Stimulated activated naive CD4-positive, alpha-beta T cell treated with Interleukin-2 at 50 U/mL for 16 hours (primary cell): ENCODE data around the gene DEFB123.
"Not testable (repeated sequence)": the region's sequence is repeated elsewhere in the genome, so short reads cannot be mapped to it uniquely, and the experiment has no call there.

Source experiments
- DNase-seq: peaks from one replicate; lab custom pipeline; 2025; lab: John Stamatoyannopoulos, UW

Gene DEFB123, protein sequence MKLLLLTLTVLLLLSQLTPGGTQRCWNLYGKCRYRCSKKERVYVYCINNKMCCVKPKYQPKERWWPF

DNA sequence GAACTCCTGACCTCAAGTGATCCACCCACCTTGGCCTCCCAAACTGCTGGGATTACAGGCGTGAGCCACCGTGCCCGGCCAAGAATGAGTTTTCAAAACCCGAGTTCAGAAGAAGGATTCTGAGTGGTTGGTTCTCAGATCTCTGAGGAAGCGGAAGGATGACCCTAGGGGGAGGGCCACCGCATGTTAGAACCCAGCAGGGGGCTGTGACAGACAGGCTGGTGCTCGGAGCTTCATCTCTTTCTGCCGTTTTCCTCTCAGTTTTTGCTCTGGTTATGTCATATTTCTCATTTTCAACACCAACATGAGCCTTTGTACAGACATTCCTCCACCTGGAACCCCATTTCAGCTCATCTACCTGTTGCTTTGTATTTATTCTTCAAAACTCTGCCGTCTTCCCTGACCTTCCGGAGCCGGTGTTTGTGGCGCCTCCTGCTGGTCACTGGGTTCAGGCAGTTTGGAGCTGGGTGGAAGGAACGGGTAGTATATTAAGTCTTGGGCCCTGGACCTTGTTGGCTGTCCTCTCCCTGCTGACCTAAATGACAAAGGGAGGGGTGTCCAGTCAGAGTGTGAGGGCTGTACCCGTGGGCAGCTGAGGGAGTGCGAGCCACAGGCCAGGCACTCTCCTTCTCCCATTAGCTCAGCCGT, at the start of gene DEFB123:
DEFB123 (plus strand) TSS at position 621 of the 648 bp plus-strand sequence. CDS start 67 bp downstream, outside the sequence.
- no peak for DNase-seq

DNA sequence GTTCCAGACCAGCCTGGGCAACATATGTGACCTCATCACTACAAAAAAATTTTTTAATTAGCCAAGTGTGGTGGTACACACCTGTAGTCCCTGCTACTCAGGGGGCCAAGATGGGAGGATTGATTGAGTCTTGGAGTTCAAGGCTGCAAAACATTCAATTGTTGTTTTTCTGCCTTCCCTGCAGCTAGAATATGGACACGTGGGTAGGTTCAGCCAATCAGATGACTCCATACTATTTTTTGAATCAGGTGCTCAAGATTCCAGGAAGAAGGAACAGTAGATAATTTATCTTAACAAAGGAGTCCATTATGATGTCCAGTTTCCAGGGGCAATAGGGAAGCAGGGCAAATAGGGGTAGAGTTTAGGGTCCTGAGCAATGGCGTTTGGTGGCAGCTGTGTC, 47.6 kb upstream of the DEFB123 start:
- DNase-seq = no peak

GRCh38 chr20:31394900-31395299, 45.5 kb upstream of the DEFB123 start:
- no peak for DNase-seq

DNA sequence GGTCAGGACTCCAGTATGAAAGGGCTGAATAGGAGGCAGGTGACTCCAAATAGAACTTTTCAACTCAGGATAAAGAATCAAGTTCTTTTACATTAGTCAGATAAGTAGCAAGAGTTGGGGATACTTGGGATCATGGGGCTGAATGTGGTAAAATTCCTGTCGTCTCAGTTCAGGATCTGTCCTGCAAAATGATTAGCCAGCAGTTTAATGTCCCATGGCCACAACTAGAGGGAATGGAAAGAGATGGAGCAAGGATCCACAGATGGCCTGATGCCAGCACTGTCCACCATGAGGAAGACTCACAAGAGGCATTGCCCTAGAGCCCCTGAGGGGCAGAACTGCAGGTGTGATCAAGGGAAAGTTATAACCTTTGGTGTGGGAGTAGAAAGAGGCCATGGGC, 36.5 kb upstream of the DEFB123 start:
- no peak for DNase-seq

- no peak for DNase-seq
Observed at GRCh38 chr20:31406115-31406514, 34.3 kb upstream of the DEFB123 start, which contains the start of gene DEFB121. Gene DEFB121 (minus strand): TSS chr20:31406215. CDS start chr20:31406152, 63 bp downstream.

GRCh38 chr20:31410011-31410410, 30.4 kb upstream of the DEFB123 start:
- DNase-seq = no peak

GRCh38 chr20:31414381-31414780, 26.1 kb upstream of the DEFB123 start:
- no peak for DNase-seq

- DNase-seq = no peak
Observed at GRCh38 chr20:31415653-31416052, 24.8 kb upstream of the DEFB123 start.

DNA sequence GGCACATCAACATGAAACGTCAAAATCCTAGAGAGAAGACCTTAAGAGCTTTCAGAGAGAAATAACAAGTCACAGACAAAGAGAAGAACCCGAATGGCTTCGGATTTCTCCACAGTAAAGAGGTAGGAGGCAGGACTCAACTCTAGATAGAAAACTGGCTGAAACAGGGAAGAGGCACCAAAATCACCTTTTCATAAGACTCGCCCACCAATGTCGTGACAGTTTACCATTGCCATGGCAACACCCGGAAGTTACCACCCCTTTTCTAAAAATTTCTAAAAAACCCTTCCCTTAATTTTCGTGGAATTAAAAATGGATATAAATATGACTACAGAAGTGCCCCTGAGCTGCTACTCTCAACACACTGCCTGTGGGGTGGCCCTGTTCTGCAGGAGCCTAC, 22.1 kb upstream of the DEFB123 start:
- DNase-seq = no peak

DNA sequence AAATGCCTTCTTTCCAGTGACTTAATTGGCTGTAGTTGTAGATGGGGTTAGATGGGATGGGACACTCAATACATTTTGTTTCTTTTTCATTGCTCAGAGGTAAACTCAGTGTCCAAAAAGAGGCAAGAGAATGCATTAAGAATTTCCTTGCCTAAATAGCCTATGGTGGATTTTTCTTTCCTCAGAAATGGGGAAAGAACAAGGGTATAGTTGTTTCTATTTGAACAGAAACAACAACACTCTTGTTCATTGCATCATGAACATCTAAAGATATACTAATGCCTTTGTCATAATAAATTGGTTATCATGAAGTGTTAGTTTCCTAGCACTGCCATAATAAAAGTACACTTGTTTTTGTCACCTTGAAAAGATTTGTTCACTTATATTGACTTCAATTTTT, 14.6 kb upstream of the DEFB123 start:
- DNase-seq = no peak

DNA sequence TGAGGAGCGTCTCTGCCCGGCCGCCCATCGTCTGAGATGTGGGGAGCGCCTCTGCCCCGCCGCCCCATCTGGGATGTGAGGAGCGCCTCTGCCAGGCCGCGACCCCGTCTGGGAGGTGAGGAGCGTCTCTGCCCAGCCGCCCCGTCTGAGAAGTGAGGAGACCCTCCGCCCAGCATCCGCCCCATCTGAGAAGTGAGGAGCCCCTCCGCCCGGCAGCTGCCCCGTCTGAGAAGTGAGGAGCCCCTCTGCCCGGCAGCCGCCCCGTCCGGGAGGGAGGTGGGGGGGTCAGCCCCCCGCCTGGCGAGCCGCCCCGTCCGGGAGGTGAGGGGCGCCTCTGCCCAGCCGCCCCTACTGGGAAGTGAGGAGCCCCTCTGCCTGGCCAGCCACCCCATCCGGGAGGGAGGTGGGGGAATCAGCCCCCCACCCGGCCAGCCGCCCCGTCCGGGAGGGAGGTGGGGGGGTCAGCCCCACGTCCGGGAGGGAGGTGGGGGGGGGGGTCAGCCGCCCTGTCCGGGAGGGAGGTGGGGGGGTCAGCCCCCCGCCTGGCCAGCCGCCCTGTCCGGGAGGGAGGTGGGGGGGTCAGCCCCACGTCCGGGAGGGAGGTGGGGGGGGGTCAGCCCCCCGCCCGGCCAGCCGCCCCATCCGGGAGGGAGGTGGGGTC, 13.4 kb upstream of the DEFB123 start:
- not testable (repeated sequence) for DNase-seq

DNA sequence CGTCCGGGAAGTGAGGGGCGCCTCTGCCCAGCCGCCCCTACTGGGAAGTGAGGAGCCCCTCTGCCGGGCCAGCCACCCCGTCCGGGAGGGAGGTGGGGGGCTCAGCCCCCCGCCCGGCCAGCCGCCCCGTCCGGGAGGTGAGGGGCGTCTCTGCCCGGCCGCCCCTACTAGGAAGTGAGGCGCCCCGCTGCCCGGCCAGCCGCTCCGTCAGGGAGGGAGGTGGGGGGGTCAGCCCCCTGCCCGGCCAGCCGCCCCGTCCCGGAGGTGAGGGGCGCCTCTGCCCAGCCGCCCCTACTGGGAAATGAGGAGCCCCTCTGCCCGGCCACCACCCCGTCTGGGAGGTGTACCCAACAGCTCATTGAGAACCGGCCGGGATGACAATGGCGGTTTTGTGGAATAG, 12.9 kb upstream of the DEFB123 start:
- not testable (repeated sequence) for DNase-seq

GRCh38 chr20:31430568-31431115, 9.8 kb upstream of the DEFB123 start:
- no peak for DNase-seq

DNA sequence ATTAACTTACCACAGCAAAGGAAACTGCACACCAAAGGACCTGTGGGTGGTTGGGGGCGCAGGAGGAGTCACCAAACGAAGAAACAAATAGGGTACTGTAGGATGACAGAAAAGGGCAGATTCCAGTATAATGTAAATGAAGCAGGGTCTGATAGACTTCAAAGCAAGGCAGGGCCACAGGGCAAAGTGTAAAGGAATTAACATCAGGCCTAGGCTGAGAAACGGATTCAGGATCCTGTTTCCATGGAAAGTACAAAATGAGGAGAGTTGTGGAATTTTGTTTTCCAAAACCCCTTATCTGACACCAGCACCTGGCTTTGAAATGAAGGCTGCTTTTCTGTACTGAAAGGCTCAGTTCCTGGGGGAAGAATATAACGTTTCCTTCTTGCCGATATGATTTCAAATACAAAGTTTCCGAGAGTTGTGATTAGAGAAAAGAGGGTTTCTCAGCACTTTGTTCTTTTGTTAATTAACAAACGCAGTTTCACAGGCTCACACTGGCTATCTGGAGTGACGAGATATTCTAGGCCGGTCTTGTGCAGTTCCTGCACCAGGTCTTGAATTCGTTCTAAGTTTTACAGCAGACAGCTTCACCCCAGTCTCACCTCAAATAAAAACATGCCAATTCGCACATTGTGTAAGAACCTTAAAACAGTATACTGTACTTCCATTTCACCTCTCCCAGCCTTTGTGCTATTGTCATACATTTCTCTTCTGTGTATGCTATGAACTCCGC, 5.8 kb downstream of the DEFB123 start:
- no peak for DNase-seq

GRCh38 chr20:31449511-31450414, 9.3 kb downstream of the DEFB123 start:
- no peak for DNase-seq

GRCh38 chr20:31452575-31452974, 12.1 kb downstream of the DEFB123 start:
- no peak for DNase-seq

GRCh38 chr20:31454361-31454760, 13.9 kb downstream of the DEFB123 start:
- no peak for DNase-seq

DNA sequence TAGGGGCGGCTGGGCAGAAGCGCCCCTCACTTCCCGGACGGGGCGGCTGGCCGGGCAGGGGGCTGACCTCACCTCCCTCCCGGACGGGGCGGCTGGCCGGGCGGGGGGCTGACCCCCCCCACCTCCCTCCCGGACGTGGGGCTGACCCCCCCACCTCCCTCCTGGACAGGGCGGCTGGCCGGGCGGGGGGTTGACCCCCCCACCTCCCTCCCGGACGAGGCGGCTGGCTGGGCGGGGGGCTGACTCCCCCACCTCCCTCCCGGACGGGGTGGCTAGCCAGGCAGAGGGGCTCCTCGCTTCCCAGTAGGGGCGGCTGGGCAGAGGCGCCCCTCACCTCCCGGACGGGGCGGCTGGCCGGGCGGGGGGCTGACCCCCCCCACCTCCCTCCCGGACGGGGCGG, 30.5 kb downstream of the DEFB123 start:
- DNase-seq = not testable (repeated sequence)

- no peak for DNase-seq
Observed at GRCh38 chr20:31472395-31473330, 32.2 kb downstream of the DEFB123 start.

- DNase-seq = no peak
Observed at GRCh38 chr20:31473331-31474096, 33.1 kb downstream of the DEFB123 start.
